Measurements from ENCODE around the gene BCAS3. TPM values are rescaled to one million over a fixed set of nuclear protein-coding genes. Genes with fewer than 3 reads are reported as not detected.

Gene BCAS3
- polyA plus RNA-seq, 1 donor from 2014 or later: 21.6 TPM

DNA sequence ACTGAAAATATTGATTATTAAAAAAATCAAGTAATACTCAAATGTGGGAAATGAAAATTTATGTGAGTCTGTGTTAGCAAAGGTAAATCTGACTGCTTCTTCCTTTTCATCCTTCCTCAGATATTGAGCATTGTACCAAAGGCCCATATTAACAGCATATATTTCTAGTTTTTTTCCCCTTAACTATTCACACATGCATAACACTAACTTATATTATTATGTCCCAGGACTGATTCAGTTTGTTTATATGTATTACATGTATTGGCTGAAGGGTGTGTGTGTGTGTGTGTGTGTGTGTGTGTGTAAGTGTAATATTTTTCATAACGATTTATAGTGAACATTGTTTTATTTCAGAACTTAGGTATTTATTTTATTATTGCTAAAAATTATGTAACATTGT lies 74.2 kb downstream of the BCAS3 start:
- Histone ChIP-seq H3K79me2 (replicated peaks; ENCODE audit: insufficient read depth, low read length) (no peaks in the 10 kb centered on the region), H3K4me3 (ENCODE audit: low read length) (no peak overlapping the region), H3K27ac (ENCODE audit: low read length) (no peak overlapping the region), H4K20me1 (ENCODE audit: insufficient read depth) (no peaks in the 10 kb centered on the region), H2AFZ (ENCODE audit: low read depth, low read length) (no peak overlapping the region), H3F3A (ENCODE audit: insufficient read depth, low read length, poor library complexity, severe bottlenecking) (no peaks in the 10 kb centered on the region), H3K9me3 (ENCODE audit: low read length) (no peaks in the 10 kb centered on the region), H3K27me3 (ENCODE audit: insufficient read depth, low read depth, low read length) (no peaks in the 10 kb centered on the region), H3K9me2 (ENCODE audit: insufficient read depth, low read length) (no peaks in the 10 kb centered on the region), H3K4me2 (ENCODE audit: low read length) (no peak overlapping the region), H3K9ac (ENCODE audit: low read length) (no peak overlapping the region), H3K36me3 (ENCODE audit: insufficient read depth, low read length) (no peaks in the 10 kb centered on the region)
- TF ChIP-seq TAF1 (IDR thresholded peaks at IDR 0.05; ENCODE audit: low read depth): no peak
- TF ChIP-seq MXI1 (conservative IDR thresholded peaks at IDR 0.05; ENCODE audit: poor library complexity, severe bottlenecking): no peak
- TF ChIP-seq, protein P1, sequence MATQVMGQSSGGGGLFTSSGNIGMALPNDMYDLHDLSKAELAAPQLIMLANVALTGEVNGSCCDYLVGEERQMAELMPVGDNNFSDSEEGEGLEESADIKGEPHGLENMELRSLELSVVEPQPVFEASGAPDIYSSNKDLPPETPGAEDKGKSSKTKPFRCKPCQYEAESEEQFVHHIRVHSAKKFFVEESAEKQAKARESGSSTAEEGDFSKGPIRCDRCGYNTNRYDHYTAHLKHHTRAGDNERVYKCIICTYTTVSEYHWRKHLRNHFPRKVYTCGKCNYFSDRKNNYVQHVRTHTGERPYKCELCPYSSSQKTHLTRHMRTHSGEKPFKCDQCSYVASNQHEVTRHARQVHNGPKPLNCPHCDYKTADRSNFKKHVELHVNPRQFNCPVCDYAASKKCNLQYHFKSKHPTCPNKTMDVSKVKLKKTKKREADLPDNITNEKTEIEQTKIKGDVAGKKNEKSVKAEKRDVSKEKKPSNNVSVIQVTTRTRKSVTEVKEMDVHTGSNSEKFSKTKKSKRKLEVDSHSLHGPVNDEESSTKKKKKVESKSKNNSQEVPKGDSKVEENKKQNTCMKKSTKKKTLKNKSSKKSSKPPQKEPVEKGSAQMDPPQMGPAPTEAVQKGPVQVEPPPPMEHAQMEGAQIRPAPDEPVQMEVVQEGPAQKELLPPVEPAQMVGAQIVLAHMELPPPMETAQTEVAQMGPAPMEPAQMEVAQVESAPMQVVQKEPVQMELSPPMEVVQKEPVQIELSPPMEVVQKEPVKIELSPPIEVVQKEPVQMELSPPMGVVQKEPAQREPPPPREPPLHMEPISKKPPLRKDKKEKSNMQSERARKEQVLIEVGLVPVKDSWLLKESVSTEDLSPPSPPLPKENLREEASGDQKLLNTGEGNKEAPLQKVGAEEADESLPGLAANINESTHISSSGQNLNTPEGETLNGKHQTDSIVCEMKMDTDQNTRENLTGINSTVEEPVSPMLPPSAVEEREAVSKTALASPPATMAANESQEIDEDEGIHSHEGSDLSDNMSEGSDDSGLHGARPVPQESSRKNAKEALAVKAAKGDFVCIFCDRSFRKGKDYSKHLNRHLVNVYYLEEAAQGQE (IDR thresholded peaks at IDR 0.05; ENCODE audit: borderline replicate concordance): no peak
- no peak for TF ChIP-seq SMC3 (conservative IDR thresholded peaks at IDR 0.05; ENCODE audit: poor library complexity)
- TF ChIP-seq RAD21 (conservative IDR thresholded peaks at IDR 0.05): no peak
- no peak for TF ChIP-seq EZH2 (IDR thresholded peaks at IDR 0.05; ENCODE audit: borderline replicate concordance, insufficient read depth, low read length, poor library complexity, severe bottlenecking)
- no peak for TF ChIP-seq POLR2AphosphoS5 (IDR thresholded peaks at IDR 0.05)
- no peak for TF ChIP-seq EP300 (conservative IDR thresholded peaks at IDR 0.05; ENCODE audit: poor library complexity, severe bottlenecking)
- TF ChIP-seq, protein P2, sequence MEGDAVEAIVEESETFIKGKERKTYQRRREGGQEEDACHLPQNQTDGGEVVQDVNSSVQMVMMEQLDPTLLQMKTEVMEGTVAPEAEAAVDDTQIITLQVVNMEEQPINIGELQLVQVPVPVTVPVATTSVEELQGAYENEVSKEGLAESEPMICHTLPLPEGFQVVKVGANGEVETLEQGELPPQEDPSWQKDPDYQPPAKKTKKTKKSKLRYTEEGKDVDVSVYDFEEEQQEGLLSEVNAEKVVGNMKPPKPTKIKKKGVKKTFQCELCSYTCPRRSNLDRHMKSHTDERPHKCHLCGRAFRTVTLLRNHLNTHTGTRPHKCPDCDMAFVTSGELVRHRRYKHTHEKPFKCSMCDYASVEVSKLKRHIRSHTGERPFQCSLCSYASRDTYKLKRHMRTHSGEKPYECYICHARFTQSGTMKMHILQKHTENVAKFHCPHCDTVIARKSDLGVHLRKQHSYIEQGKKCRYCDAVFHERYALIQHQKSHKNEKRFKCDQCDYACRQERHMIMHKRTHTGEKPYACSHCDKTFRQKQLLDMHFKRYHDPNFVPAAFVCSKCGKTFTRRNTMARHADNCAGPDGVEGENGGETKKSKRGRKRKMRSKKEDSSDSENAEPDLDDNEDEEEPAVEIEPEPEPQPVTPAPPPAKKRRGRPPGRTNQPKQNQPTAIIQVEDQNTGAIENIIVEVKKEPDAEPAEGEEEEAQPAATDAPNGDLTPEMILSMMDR (IDR thresholded peaks at IDR 0.05; ENCODE audit: poor library complexity, severe bottlenecking): no peak

DNA sequence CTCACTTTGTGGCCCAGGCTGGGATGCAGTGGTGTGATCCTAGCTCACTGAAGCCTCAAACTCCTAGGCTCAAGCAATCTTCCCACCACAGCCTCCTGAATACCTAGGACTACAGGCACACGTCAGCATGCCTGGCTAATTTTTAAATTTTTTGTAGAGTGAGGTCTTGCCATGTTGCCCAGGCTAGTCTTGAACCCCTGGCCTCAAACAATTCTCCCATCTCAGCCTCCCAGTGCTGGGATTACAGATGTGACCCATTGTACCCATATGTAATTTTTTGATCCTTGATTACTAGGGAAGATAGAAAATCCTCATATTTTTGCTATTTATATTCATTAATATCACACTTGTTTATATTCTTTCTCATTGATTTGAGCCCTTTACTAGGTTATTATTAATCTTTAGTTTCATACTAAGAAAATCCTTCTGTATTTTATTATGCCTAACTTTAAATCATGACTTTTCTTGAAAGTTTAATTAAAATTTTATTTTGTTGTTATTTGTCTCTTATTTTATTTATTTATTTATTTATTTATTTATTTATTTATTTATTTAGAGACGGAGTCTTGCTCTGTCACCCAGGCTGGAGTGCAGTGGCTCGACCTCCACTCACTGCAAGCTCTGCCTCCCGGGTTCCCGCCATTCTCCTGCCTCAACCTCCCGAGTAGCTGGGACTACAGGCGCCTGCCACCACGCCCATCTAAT lies 75.4 kb downstream of the BCAS3 start:
- H3K4me2 ChIP-seq (ENCODE audit: low read length): no peak overlapping the region
- no peaks in the 10 kb centered on the region for H3K79me2 ChIP-seq (replicated peaks; ENCODE audit: insufficient read depth, low read length)
- H3F3A ChIP-seq (ENCODE audit: insufficient read depth, low read length, poor library complexity, severe bottlenecking): no peaks in the 10 kb centered on the region
- H4K20me1 ChIP-seq (ENCODE audit: insufficient read depth): no peaks in the 10 kb centered on the region
- no peaks in the 10 kb centered on the region for H3K9me2 ChIP-seq (ENCODE audit: insufficient read depth, low read length)
- H3K4me3 ChIP-seq (ENCODE audit: low read length): no peak overlapping the region
- no peak overlapping the region for H3K27ac ChIP-seq (ENCODE audit: low read length)
- H3K9me3 ChIP-seq (ENCODE audit: low read length): no peaks in the 10 kb centered on the region
- TF ChIP-seq, protein P1 (IDR thresholded peaks at IDR 0.05; ENCODE audit: borderline replicate concordance): no peak
- no peak for TF ChIP-seq SMC3 (conservative IDR thresholded peaks at IDR 0.05; ENCODE audit: poor library complexity)
- TF ChIP-seq EP300 (conservative IDR thresholded peaks at IDR 0.05; ENCODE audit: poor library complexity, severe bottlenecking): no peak
- no peak for TF ChIP-seq POLR2AphosphoS5 (IDR thresholded peaks at IDR 0.05)
- no peak for TF ChIP-seq EZH2 (IDR thresholded peaks at IDR 0.05; ENCODE audit: borderline replicate concordance, insufficient read depth, low read length, poor library complexity, severe bottlenecking)
- TF ChIP-seq, protein P2 (IDR thresholded peaks at IDR 0.05; ENCODE audit: poor library complexity, severe bottlenecking): no peak
- TF ChIP-seq TAF1 (IDR thresholded peaks at IDR 0.05; ENCODE audit: low read depth): no peak
- no peak for TF ChIP-seq RAD21 (conservative IDR thresholded peaks at IDR 0.05)
- no peak for TF ChIP-seq MXI1 (conservative IDR thresholded peaks at IDR 0.05; ENCODE audit: poor library complexity, severe bottlenecking)
- no peaks in the 10 kb centered on the region for H3K36me3 ChIP-seq (ENCODE audit: insufficient read depth, low read length)
- H3K9ac ChIP-seq (ENCODE audit: low read length): no peak overlapping the region
- H2AFZ ChIP-seq (ENCODE audit: low read depth, low read length): no peak overlapping the region
- no peaks in the 10 kb centered on the region for H3K27me3 ChIP-seq (ENCODE audit: insufficient read depth, low read depth, low read length)
